ENCODE data around the gene TUBA4B. TPM values are rescaled to one million over a fixed set of nuclear protein-coding genes. Genes with fewer than 3 reads are reported as not detected.

TUBA4B gene
- total RNA-seq (ENCODE audit: unreplicated experiment) = not detected
- long read RNA-seq = 0 reads

DNA sequence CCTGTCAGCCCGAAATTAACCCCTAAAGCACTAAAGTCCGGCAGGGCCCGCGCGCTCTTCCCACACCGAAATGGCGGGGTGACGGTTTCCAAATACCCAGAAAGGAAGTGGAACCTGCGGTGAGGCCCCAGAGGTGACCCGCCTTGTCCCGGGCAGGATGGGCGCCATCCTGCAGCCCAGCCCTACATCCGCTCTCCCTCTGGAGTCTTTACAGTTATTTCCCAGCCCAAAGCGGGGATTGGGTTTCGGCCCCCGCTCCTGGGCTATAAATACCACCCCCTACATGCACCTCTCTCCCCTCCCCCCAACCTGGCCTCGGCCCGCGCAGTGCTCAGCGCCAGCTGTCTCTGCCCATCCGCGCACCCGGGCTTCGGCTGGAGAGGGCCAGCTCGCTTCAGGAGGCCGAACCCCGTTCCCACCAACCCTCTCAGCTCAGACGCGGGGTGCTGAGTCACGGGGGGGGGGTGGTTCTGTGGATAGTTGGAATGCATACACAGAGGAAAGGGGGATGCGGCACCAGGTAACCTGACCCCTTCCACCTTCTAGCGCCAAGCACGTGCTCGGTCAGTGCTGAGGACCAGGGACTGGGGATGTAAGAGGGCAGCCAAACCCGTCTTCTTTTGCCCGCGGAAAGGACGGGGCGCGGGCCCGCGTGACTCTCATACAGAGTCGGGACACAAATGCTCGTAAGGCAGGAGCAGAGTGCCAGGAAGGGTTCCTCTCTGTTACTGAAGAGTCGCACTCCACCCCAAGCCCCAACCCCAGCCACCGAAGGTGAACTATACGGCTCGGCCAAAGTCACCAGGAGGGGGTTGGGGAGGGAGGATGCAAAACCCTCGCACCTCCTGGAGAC lies at the start of gene TUBA4B:
Gene TUBA4B (plus strand): TSS at position 344 of the 853 bp plus-strand sequence. CDS start 165 bp downstream, at position 509.
- peak within 1 kb of the TSS; percentile 88 for H3K4me3 Mint-ChIP-seq (ENCODE audit: unreplicated experiment)
- DNase-seq = peak; percentile 52
- H3K36me3 Mint-ChIP-seq (ENCODE audit: unreplicated experiment) = no peaks in the 10 kb centered on the region
- H3K4me1 Mint-ChIP-seq (ENCODE audit: low read depth, unreplicated experiment) = peaks cover 22% of the 10 kb centered on the region
- H3K27ac Mint-ChIP-seq (ENCODE audit: unreplicated experiment) = no peak within 1 kb of the TSS
- TF ChIP-seq, protein P1, sequence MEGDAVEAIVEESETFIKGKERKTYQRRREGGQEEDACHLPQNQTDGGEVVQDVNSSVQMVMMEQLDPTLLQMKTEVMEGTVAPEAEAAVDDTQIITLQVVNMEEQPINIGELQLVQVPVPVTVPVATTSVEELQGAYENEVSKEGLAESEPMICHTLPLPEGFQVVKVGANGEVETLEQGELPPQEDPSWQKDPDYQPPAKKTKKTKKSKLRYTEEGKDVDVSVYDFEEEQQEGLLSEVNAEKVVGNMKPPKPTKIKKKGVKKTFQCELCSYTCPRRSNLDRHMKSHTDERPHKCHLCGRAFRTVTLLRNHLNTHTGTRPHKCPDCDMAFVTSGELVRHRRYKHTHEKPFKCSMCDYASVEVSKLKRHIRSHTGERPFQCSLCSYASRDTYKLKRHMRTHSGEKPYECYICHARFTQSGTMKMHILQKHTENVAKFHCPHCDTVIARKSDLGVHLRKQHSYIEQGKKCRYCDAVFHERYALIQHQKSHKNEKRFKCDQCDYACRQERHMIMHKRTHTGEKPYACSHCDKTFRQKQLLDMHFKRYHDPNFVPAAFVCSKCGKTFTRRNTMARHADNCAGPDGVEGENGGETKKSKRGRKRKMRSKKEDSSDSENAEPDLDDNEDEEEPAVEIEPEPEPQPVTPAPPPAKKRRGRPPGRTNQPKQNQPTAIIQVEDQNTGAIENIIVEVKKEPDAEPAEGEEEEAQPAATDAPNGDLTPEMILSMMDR (IDR thresholded peaks at IDR 0.05; ENCODE audit: partially characterized antibody, unreplicated experiment) = no peak
- peaks cover 7% of the 10 kb centered on the region for H3K9me3 Mint-ChIP-seq (ENCODE audit: unreplicated experiment)
- peaks cover 11% of the 10 kb centered on the region for H3K27me3 Mint-ChIP-seq (ENCODE audit: unreplicated experiment)

DNA sequence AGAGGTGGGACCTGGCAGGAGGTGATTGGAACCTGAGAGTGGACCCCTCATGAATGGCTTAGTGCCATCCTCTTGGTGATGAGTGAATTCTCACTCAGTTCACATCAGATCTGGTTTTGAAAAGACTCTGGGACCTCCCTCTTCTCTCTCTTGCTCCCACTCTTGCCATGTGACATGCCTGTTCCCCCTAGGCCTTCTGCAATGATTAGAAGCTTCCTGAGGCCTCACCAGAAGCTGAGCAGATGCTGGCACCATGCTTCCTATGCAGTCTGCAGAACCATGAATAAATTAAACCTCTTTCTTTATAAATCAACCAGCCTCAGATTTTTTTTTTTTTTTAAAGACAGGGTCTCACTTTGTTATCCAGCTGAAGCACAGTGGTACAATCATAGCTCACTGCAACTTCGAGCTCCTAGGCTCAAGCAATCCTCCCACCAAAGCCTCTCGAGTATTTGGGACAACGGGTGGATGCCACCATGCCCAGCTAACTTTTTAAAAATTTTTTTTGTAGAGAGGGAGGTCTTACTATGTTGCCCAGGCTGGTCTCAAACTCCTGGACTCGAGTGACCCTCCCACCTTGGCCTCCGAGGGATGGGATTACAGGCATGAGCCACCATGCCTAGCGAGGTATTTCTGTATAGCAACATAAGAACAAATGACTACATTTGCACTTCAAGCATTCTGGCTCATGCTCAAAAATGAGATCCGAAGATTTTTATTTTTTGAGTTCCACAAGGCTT lies 48.4 kb upstream of the TUBA4B start:
- Mint-ChIP-seq H3K27me3 (ENCODE audit: unreplicated experiment) (no peaks in the 10 kb centered on the region), H3K36me3 (ENCODE audit: unreplicated experiment) (no peaks in the 10 kb centered on the region), H3K4me1 (ENCODE audit: low read depth, unreplicated experiment) (peaks cover 5% of the 10 kb centered on the region), H3K4me3 (ENCODE audit: unreplicated experiment) (no peak overlapping the region), H3K27ac (ENCODE audit: unreplicated experiment) (no peak overlapping the region), H3K9me3 (ENCODE audit: unreplicated experiment) (peaks cover 12% of the 10 kb centered on the region)
- TF ChIP-seq, protein P1 (IDR thresholded peaks at IDR 0.05; ENCODE audit: partially characterized antibody, unreplicated experiment) = no peak
- no peak for DNase-seq

DNA sequence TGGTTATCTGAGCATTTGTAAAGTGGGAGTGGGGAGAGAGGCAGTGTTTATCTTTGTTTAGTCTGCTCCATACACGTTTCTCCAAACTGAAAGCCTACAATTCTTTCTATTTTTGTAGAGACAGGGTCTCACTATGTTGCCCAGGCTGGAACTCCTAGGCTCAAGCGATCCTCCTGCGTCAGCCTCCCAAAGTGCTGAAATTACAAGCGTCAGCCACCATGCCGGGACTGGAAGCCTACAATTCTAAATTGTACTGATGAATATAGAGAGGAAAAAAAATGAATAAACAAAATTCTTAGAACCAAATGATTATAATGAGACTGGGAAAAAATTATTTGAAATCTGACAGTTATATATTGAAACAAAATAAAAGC lies 47.9 kb upstream of the TUBA4B start:
- Mint-ChIP-seq H3K36me3 (ENCODE audit: unreplicated experiment) (no peaks in the 10 kb centered on the region), H3K27ac (ENCODE audit: unreplicated experiment) (no peak overlapping the region), H3K4me3 (ENCODE audit: unreplicated experiment) (peak overlapping the region; percentile 30), H3K4me1 (ENCODE audit: low read depth, unreplicated experiment) (peaks cover 5% of the 10 kb centered on the region), H3K9me3 (ENCODE audit: unreplicated experiment) (peaks cover 12% of the 10 kb centered on the region), H3K27me3 (ENCODE audit: unreplicated experiment) (no peaks in the 10 kb centered on the region)
- TF ChIP-seq, protein P1 (IDR thresholded peaks at IDR 0.05; ENCODE audit: partially characterized antibody, unreplicated experiment) = no peak
- DNase-seq = no peak

DNA sequence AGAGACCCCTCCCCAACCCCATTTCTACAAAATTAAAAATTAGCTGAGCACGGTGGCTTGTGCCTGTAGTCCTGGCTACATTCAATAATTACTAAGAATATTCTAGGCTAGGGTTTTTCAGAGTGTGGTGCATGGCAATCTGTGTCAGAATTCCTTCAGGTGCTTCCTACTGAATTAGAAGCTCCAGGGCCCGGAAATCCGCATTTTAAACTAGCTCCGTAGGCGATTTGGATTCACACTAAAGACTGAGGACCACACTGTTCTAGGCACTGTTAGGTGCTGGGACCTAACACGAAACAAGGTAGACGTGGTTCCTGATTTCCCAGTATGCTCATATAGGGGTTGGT lies 47.1 kb upstream of the TUBA4B start:
- peaks cover 5% of the 10 kb centered on the region for H3K4me1 Mint-ChIP-seq (ENCODE audit: low read depth, unreplicated experiment)
- H3K27ac Mint-ChIP-seq (ENCODE audit: unreplicated experiment) = peak overlapping the region; percentile 92
- H3K9me3 Mint-ChIP-seq (ENCODE audit: unreplicated experiment) = peaks cover 12% of the 10 kb centered on the region
- no peaks in the 10 kb centered on the region for H3K27me3 Mint-ChIP-seq (ENCODE audit: unreplicated experiment)
- TF ChIP-seq, protein P1 (IDR thresholded peaks at IDR 0.05; ENCODE audit: partially characterized antibody, unreplicated experiment) = no peak
- H3K36me3 Mint-ChIP-seq (ENCODE audit: unreplicated experiment) = no peaks in the 10 kb centered on the region
- peak overlapping the region; percentile 89 for H3K4me3 Mint-ChIP-seq (ENCODE audit: unreplicated experiment)
- no peak for DNase-seq

Measured in glutamatergic neuron (in vitro differentiated cells).